ENCODE measurements around the gene GSTCD. TPM values are rescaled to one million over a fixed set of nuclear protein-coding genes. Genes with fewer than 3 reads are reported as not detected.
"Not testable (repeated sequence)": the region's sequence is repeated elsewhere in the genome, so short reads cannot be mapped to it uniquely, and the experiment has no call there.

Gene GSTCD
- total RNA-seq, 3 donors from 2014 or later (not counting 1 experiment from before 2014, with no cell fraction given), result 5.6 to 7.7 (median 6.2) TPM

DNA sequence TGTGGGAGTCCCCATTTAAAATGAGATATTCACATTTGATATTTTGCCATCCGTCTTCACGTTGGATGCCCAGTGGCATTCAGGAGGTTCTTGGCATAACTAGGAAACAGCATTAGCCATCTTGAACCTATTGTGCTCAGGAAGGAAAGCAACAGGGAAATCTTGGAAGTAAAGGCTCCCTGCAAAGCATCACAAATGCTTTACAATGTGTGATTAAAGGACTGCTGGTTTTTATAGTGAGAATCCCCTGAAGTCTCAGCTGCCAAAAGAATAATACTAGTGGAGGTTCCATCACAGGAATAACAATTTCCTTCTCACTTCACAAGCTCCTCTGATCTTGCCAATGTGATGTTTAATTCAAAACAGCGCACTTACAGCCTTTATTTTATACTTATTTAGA, 137.0 kb downstream of the GSTCD start:
- Mint-ChIP-seq H3K27ac (no peak overlapping the region), H3K4me1 (no peaks in the 10 kb centered on the region), H3K27me3 (ENCODE audit: low read depth in 2 of 2) (no peaks in the 10 kb centered on the region), H3K36me3 (no peaks in the 10 kb centered on the region), H3K9me3 (no peaks in the 10 kb centered on the region), H3K4me3 (no peak overlapping the region)
- no peak overlapping the region for H3K27ac ChIP-seq (ENCODE audit: low read length)
- TF ChIP-seq, protein P1, sequence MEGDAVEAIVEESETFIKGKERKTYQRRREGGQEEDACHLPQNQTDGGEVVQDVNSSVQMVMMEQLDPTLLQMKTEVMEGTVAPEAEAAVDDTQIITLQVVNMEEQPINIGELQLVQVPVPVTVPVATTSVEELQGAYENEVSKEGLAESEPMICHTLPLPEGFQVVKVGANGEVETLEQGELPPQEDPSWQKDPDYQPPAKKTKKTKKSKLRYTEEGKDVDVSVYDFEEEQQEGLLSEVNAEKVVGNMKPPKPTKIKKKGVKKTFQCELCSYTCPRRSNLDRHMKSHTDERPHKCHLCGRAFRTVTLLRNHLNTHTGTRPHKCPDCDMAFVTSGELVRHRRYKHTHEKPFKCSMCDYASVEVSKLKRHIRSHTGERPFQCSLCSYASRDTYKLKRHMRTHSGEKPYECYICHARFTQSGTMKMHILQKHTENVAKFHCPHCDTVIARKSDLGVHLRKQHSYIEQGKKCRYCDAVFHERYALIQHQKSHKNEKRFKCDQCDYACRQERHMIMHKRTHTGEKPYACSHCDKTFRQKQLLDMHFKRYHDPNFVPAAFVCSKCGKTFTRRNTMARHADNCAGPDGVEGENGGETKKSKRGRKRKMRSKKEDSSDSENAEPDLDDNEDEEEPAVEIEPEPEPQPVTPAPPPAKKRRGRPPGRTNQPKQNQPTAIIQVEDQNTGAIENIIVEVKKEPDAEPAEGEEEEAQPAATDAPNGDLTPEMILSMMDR (IDR thresholded peaks at IDR 0.05), result no peak
- H3K9me3 ChIP-seq (ENCODE audit: control insufficient read depth, insufficient read depth, low read length), result no peaks in the 10 kb centered on the region
- 91% methylated on average over 2 of the region's 3 CpGs for WGBS (ENCODE audit: insufficient coverage)
- intact Hi-C loops (cut with micrococcal nuclease), result no loop called here
- no peak for DNase-seq
- no peak for ATAC-seq
- no peaks in the 10 kb centered on the region for H3K36me3 ChIP-seq (ENCODE audit: control insufficient read depth, insufficient read depth, low read length)
- no peaks in the 10 kb centered on the region for H3K27me3 ChIP-seq (ENCODE audit: control insufficient read depth, insufficient read depth, low read length)
- no peak overlapping the region for H3K4me3 ChIP-seq (ENCODE audit: low read length)
- H3K4me1 ChIP-seq (ENCODE audit: control insufficient read depth, insufficient read depth, low read length), result no peaks in the 10 kb centered on the region

DNA sequence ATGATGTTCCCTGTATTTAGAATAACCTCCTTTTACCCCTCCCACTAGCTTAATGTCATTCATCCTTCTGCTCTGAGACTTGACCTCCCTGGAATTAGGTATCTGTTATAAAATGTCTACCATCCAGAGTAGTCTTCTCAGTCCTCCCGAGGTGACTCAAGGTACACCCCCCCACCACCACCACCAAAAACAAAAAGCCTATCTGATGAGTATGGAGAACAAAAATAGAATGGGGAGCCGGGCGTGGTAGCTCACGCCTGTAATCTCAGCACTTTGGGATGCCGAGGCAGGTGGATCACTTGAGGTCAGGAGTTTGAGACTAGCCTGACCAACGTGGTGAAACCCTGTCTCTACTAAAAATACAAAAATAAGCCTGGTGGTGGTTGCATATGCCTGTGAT, 139.8 kb downstream of the GSTCD start:
- H3K4me1 ChIP-seq (ENCODE audit: control insufficient read depth, insufficient read depth, low read length); intact Hi-C loops (cut with micrococcal nuclease); H3K36me3 Mint-ChIP-seq; H3K27me3 ChIP-seq (ENCODE audit: control insufficient read depth, insufficient read depth, low read length); H3K4me3 Mint-ChIP-seq; H3K27me3 Mint-ChIP-seq (ENCODE audit: low read depth in 2 of 2); ATAC-seq; H3K9me3 Mint-ChIP-seq; H3K9me3 ChIP-seq (ENCODE audit: control insufficient read depth, insufficient read depth, low read length); H3K4me3 ChIP-seq (ENCODE audit: low read length); DNase-seq; H3K27ac Mint-ChIP-seq; H3K4me1 Mint-ChIP-seq; H3K27ac ChIP-seq (ENCODE audit: low read length); H3K36me3 ChIP-seq (ENCODE audit: control insufficient read depth, insufficient read depth, low read length): not testable (repeated sequence)
- whole genome bisulfite sequencing (ENCODE audit: insufficient coverage), result 86% methylated on average over 5 of the region's 6 CpGs

DNA sequence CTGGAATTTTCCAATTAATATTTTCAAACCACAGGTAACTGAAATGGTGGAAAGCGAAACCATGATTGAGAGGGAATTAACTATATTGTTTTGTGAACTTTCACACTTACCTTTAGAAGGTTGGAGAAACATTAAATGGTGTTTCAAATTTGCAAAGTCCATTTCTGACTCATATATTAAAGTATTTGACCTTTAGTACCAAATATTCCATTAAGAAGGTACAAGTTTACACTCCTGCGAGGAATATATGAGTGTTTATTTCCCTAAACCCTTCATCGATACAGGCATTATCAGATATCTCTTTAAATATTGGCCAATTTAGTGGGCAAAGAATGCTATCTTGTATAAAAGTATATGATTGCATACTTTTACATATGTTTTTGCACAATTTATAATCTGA, 142.6 kb downstream of the GSTCD start:
- Mint-ChIP-seq H3K4me3 (no peak overlapping the region), H3K9me3 (peaks cover 9 to 17% of the 10 kb centered on the region in 2 donors), H3K27ac (no peak overlapping the region), H3K36me3 (peaks cover 14% of the 10 kb centered on the region), H3K27me3 (ENCODE audit: low read depth in 2 of 2) (no peaks in the 10 kb centered on the region), H3K4me1 (no peaks in the 10 kb centered on the region)
- H3K36me3 ChIP-seq (ENCODE audit: control insufficient read depth, insufficient read depth, low read length), result no peaks in the 10 kb centered on the region
- no peaks in the 10 kb centered on the region for H3K27me3 ChIP-seq (ENCODE audit: control insufficient read depth, insufficient read depth, low read length)
- WGBS (ENCODE audit: insufficient coverage), result no CpG with 5 or more reads among the region's 3 CpGs
- H3K27ac ChIP-seq (ENCODE audit: low read length), result no peak overlapping the region
- ATAC-seq (no peak), DNase-seq (no peak)
- H3K4me1 ChIP-seq (ENCODE audit: control insufficient read depth, insufficient read depth, low read length), result no peaks in the 10 kb centered on the region
- intact Hi-C loops (cut with micrococcal nuclease), result no loop called here
- no peak overlapping the region for H3K4me3 ChIP-seq (ENCODE audit: low read length)
- no peaks in the 10 kb centered on the region for H3K9me3 ChIP-seq (ENCODE audit: control insufficient read depth, insufficient read depth, low read length)
- TF ChIP-seq, protein P1 (IDR thresholded peaks at IDR 0.05), result no peak

DNA sequence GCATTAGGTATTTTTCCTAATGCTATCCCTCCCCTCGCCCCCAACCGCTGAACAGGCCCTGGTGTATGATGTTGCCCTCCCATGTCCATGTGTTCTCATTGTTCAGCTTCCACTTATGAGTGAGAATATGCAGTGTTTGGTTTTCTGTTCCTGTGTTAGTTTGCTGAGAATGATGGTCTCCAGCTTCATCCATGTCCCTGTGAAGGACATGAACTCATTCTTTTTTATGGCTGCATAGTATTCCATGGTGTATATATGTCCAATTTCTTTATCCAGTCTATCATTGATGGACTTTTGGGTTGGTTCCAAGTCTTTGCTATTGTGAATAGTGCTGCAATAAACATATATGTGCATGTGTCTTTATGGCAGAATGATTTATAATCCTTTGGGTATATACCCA, 143.6 kb downstream of the GSTCD start:
- Mint-ChIP-seq H3K36me3 (peaks cover 14% of the 10 kb centered on the region), H3K9me3 (peaks cover 14 to 22% of the 10 kb centered on the region in 2 donors)
- intact Hi-C loops (cut with micrococcal nuclease); H3K27me3 ChIP-seq (ENCODE audit: control insufficient read depth, insufficient read depth, low read length); H3K27ac ChIP-seq (ENCODE audit: low read length); H3K4me1 Mint-ChIP-seq; H3K9me3 ChIP-seq (ENCODE audit: control insufficient read depth, insufficient read depth, low read length); H3K36me3 ChIP-seq (ENCODE audit: control insufficient read depth, insufficient read depth, low read length); H3K4me1 ChIP-seq (ENCODE audit: control insufficient read depth, insufficient read depth, low read length); H3K4me3 Mint-ChIP-seq; ATAC-seq; DNase-seq; H3K4me3 ChIP-seq (ENCODE audit: low read length); H3K27me3 Mint-ChIP-seq (ENCODE audit: low read depth in 2 of 2); H3K27ac Mint-ChIP-seq: not testable (repeated sequence)
- 90% methylated on average over 2 of the region's 2 CpGs for WGBS (ENCODE audit: insufficient coverage)

Data from natural killer cell (primary cell).